NCI-H748 (cell line): ENCODE data around the gene EPHB3.
A peak's percentile ranks its signal among the peaks of the same experiment; 100 is the strongest.

ENCODE experiments used
- DNase-seq: peaks from one replicate; lab custom pipeline; 2025; ENCODE audit not compliant: unreplicated experiment; lab: John Stamatoyannopoulos, UW

The EPHB3 gene

GRCh38 chr3:184563941-184564684, 2.5 kb downstream of the EPHB3 start:
- DNase-seq, result no peak

DNA sequence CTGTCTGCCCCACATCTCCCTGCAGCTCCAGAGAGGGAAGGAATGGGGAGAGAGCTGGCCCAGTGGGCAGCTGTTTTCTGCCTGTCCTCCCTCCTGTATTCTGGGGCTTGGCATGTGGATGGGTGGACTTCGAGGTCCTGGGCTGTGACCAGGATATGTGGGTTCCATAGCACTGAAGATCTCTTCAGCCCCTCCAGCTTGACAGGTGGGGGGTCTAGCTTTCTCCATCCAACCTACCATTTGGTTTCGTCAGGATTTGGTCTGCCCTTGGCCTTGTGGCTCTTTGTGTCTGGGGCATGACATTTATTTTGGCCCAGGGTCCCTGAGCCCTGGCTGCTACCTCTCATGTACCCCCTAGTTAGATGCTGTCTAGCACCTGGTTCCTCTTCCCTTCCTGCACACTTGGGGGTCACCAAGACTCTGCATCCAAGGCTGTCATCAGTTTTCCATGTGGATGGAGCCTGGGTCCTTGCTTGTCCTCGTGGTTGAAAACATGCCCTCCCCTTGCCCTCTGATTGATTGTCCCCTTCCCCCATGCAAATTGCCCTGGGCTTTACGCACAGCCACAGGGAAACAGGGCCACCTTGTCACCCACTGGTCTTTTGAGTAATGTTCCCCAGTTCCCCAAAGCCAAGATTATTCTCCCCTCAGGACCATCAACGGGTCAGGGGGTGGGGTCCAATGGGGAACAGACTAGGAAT, 3.2 kb downstream of the EPHB3 start:
- DNase-seq, result no peak

DNA sequence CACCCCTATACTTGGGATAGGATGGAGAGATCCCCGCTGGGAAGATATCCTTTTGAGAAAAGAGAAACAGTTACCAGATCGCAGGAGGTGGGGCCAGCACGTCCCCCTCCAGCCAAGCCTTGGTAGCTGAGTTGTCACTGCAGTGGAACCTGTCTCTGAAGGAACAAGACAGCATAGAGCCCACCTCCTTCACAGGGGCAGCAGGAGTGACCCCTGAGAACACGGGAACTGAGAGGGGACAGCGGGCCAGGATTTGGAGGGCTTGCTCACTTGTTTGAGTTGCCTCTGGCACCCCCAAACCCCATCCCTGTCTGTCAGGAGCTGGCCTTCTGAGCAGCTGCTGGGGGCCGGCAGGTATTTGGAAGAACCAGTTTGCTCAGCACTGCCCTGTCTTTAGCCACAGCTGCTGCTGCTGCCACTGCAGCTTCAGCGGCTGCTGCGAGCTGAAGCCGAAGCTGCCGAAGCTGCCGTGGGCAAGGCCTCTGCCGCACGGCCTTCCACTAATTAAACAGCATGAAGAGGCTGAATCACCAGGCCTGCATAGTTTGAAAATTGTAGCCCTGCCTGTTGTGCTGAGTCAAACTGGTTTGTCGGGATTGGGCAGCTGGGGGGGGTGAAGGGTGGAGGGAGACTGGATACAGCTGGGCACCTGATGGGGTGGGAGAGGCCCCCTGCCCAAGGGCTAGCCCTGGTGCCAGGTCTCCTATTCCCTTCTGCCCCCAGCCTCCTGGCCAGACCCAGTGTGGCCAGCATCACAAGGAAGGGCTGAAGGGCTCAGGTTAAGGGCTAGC, 4.0 kb downstream of the EPHB3 start:
- DNase-seq, result peak; percentile 73

DNA sequence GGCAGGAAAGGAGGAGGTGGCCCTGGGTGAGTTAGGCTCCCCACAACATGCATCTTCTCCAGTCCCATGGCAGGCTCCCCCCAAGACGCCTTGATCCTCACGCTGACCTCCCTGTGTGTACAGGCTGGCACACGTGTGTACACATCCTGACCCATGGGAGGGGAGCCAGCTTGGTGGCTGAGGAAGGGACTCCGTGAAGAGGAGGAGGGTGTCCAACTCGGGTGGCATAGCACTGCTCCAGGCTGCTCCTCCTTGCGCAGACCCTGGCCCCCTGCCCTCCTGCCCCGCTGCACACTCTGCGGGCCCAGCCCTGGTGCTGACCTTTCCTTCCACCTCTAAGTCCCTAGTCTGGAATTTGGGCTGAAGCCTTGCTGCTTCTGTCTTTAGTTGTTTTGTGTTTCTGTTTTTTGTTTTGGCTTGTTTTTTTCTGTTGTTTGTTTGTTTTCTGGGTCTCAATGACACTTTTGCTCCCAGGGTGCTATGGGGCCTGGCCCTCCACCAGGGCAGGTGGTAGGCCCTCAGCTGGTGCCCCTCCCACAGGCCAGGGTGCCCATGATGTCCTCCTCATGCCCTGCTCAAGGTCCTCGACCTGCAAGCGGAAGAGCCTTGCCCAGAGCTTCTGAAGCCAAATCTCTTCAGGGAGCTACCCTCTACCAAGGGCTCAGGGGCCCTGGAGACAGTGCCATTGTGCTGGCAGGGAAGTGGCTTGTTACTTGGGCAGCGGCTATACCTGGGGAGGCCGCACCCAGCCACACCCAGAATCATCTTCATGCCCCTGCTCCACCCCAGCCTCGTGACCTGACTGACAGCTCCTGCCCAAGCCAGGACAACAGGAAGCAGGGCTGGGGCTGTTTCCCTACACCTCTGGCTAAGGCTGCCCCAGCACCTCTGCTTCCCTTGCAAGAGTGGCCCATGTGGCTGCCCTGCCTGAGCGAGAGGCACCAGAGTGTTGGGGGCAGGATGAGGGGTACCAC, 5.1 kb downstream of the EPHB3 start:
- DNase-seq, result peak; percentile 23

DNA sequence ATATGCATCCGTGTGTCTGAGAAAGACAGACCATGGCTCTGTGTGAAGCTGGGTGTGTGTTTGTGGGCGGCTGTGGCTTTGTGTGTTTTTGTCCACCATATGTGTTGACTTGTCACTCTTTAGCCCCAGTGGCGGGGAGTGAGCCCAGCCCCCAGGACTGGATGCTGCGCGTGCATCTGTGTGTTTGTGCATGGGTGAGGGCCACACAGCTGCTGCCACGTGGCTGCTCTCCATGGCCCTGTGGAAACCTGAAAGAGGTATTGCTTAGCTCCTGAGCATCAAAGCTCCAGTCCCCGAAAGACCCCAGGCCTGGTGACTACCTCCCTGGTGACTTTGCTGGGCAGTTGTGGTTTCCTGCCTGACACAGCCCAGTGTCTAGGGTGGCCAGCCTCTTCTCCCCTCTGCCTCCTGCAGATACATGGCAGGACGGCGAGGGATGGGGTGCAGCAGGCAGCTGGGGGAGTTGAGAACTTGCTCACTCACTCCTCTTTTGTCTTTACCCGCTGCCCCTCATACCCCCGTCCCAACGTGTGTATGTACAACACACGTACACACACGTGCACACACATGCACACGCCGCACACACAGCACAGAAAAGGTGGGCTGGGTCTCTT, 6.5 kb downstream of the EPHB3 start:
- DNase-seq, result no peak

- no peak for DNase-seq
Observed at GRCh38 chr3:184568560-184568923, 7.0 kb downstream of the EPHB3 start.

DNA sequence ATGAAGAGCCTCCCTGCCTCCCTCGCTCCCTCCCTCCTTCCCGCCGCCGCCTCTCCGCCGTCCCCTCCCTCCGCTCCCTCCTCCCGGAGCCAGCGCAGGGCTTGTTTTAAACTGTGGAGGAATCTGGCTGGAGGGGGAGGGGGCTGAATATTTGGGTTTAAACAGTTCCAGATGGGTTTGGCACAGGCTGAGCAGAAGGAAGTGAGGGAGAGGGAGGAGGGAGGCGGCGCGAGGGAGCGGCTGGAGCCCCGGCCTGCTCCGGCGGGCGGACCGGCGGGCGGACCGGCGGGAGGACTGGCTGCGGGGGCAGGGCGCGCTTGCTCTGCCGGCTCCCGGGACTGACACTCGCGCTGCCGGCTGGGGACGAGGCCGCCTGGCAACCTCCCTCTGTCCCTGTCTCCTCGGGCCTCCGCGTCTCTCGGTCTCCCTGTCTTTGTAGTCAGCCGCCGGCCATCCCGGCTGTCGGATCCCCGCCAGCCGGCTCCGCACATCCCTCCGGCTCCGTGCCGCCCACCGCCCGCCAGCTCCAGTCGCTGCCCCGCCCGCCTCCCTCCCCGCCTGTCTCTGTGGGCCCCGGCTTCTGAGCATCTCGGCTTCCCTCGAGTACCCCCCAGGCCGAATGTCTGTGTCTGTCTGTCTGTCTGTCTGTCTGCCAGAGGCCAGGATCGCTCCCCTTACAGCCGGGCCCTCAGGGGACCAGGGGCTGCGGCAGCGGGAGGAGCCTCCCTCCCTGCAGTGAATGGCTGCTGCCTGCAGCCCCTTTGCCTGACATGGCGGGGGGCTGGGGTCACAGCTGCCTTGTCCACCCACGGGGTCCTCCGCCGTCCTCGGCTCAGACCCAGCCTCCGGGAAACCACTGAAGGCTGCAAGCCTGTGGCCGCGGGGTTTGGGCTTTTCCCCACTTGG, 7.6 kb downstream of the EPHB3 start:
- DNase-seq, result peak; percentile 41

GRCh38 chr3:184570035-184570434, 8.4 kb downstream of the EPHB3 start:
- DNase-seq, result no peak

- no peak for DNase-seq
Observed at GRCh38 chr3:184570489-184570888, 8.9 kb downstream of the EPHB3 start.

DNA sequence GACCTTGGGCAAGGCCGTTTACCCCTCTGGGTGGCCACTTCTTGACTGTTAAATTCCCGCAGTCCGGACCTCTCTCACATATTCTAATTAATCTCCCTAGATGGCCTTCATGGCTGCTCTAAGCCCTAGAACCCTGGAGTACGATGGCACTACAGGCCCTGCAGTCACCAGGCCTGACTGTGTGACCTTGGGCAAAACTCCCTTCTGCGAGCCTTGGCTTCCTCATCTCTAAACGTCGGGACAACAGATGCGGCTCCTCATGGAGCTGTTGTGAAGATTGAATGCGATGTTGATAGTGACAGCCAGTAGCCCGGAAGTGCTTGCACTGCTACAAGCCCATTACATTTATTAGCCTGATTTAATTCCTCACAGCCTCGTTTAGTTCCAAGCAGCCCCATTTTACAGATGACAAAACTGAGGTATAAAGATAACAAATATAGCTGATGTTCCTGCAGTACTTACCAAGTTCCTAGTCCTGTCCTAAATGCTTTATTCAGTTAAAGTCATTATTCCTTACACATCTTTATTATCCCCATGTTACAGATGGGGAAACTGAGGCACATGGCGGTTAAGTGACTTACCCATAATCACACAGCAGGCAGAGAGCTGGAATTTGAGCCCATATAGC, 10.3 kb downstream of the EPHB3 start:
- DNase-seq, result no peak

- no peak for DNase-seq
Observed at GRCh38 chr3:184572633-184573270, 11.2 kb downstream of the EPHB3 start.

- DNase-seq, result peak; percentile 47
Observed at GRCh38 chr3:184574515-184575417, 13.2 kb downstream of the EPHB3 start.

GRCh38 chr3:184575701-184576100, 14.1 kb downstream of the EPHB3 start:
- DNase-seq, result no peak

DNA sequence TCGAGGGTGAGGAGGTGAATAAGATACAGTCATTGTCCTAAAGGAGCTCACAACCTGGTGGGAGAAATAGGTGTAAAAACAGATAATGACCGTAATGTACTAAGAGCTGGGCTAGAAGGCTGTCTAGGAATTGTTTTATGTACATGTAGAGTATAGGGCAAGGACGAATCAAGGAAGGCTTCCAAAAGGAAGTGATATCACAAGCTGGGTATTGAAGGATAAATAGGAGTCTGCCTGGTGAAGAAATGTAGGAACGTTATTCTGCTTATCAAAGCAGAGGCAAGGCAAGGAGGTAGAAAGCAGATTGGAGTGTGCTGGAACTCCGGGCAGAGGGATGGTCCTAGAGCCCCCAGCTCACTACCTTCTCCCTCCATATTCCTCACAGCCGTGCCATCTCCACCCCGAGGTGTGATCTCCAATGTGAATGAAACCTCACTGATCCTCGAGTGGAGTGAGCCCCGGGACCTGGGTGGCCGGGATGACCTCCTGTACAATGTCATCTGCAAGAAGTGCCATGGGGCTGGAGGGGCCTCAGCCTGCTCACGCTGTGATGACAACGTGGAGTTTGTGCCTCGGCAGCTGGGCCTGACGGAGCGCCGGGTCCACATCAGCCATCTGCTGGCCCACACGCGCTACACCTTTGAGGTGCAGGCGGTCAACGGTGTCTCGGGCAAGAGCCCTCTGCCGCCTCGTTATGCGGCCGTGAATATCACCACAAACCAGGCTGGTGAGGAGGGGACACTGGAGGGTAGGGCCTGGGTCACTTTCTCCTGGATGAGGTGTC, 15.1 kb downstream of the EPHB3 start:
- DNase-seq, result no peak

- DNase-seq, result no peak
Observed at GRCh38 chr3:184577546-184577945, 16.0 kb downstream of the EPHB3 start.

DNA sequence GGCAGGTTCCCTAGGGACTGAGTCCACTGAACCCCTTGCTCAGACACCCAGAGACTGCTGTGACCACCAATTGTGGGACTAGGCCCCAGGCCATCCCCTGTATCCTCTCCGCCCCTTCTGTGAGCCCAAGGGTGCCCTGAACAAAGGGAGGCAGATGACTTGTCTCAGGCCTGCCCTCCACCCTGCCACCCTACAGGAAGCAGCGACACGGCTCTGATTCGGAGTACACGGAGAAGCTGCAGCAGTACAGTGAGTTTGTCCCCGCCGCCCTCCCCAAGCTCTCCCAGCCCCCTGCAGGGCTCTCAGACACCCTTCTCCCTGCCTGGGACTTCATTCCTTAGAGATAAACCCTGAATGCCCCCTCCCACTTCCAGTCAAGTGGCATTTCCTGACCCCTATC, 16.6 kb downstream of the EPHB3 start:
- DNase-seq, result no peak

DNA sequence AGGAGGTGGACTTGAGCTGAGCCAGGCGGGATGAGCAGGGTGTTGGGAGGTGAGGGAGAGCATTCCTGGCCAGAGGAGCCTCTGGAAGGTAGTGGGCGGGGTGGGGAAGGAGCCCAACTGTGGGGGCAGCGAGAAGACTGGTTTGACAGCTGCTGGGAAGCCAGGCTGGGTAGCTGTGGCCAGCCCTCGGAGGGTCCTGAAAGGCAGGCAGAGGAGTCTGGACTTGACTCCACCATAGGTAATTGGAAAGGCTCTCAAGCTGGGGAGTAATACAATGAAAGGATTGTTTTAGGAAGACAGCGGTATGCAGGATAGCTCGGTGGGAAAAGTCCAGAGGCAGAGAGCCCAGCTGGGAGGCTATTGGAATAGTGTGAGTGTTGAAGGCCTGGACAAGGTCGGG, 17.2 kb downstream of the EPHB3 start:
- no peak for DNase-seq
